H1 (cell line): Measurements from ENCODE around the gene CAB39L. TPM values are rescaled to one million over a fixed set of nuclear protein-coding genes. Genes with fewer than 3 reads are reported as not detected.

Experiments
- CTCF ChIA-PET: fragments of 300-600 bp; sonication (Branson Sonifier 250); formaldehyde crosslinking; loops from one replicate; lab custom pipeline; 2021; ENCODE audit not compliant: partially characterized antibody; lab: Charles Lee
- POLR2A ChIA-PET: fragments of 300-600 bp; sonication (Branson Sonifier 250); formaldehyde crosslinking; loops from one replicate; lab custom pipeline; 2021; ENCODE audit warnings: inconsistent platforms; ENCODE audit not compliant: partially characterized antibody; lab: Charles Lee
- DNase-seq, 2 experiments: peaks; one replicate each; pipeline versions ENCODE4 v3.0.0 to v3.0.0-alpha.2; 2010 to 2022; ENCODE audit warnings: low spot score in 2 of 2, low read depth in 1 of 2, mixed read lengths in 1 of 2
- FAIRE-seq: peaks from 2 replicates; lab custom pipeline; 2011; peaks lifted over from hg19 to GRCh38; lab: Jason Lieb, UNC
- H2AFZ ChIP-seq: 2 replicates; pipeline ENCODE4 v1.8.1; 2012; ENCODE audit warnings: low read length, inconsistent platforms
- H2AK5ac ChIP-seq: 2 replicates; pipeline ENCODE4 v1.6.1; 2013; ENCODE audit warnings: low read depth, low read length
- H2BK120ac ChIP-seq: replicated peaks from 2 replicates; pipeline ENCODE3; 2013; ENCODE audit warnings: low read depth, low read length, inconsistent platforms
- H2BK12ac ChIP-seq: 2 replicates; pipeline ENCODE4 v1.6.1; 2013; ENCODE audit warnings: low read depth, low read length
- H2BK15ac ChIP-seq: 2 replicates; pipeline ENCODE4 v1.6.1; 2013; ENCODE audit warnings: low read length
- H2BK20ac ChIP-seq: 2 replicates; pipeline ENCODE4 v1.6.1; 2013; ENCODE audit warnings: low read length
- H2BK5ac ChIP-seq: 2 replicates; pipeline ENCODE4 v1.6.1; 2013; ENCODE audit warnings: low read depth, low read length
- H3K14ac ChIP-seq: 2 replicates; pipeline ENCODE4 v1.6.1; 2013; ENCODE audit warnings: inconsistent platforms; ENCODE audit not compliant: insufficient read length
- H3K18ac ChIP-seq: 2 replicates; pipeline ENCODE4 v1.6.1; 2013; ENCODE audit warnings: low read length; ENCODE audit errors: extremely low read depth
- H3K23ac ChIP-seq: 2 replicates; pipeline ENCODE4 v1.6.1; 2013; ENCODE audit warnings: inconsistent platforms; ENCODE audit not compliant: insufficient read length
- H3K23me2 ChIP-seq: 2 replicates; pipeline ENCODE4 v1.6.1; 2013; ENCODE audit warnings: low read depth, low read length
- H3K27ac ChIP-seq: 2 replicates; pipeline ENCODE4 v1.6.1; 2011; ENCODE audit warnings: low read depth, low read length, inconsistent platforms
- H3K27me3 ChIP-seq, 4 experiments: replicated peaks in 1 of 4; 1 replicate in 1 of 4; 2 replicates in 3 of 4; pipeline versions ENCODE4 v1.6.1 to v1.8.1; 2011 to 2013; ENCODE audit warnings: low read length in 3 of 4, mild to moderate bottlenecking in 3 of 4, inconsistent platforms in 2 of 4, mixed read lengths in 2 of 4, moderate library complexity in 1 of 4; ENCODE audit not compliant: control insufficient read depth in 3 of 4, insufficient read depth in 3 of 4; ENCODE audit errors: extremely low read depth in 1 of 4
- H3K36me3 ChIP-seq, 4 experiments: 2 replicates each; pipeline versions ENCODE4 v1.6.1 to v1.8.1; 2011 to 2013; ENCODE audit warnings: mild to moderate bottlenecking in 4 of 4, low read length in 3 of 4, moderate library complexity in 2 of 4, control low read depth in 1 of 4, inconsistent platforms in 1 of 4; ENCODE audit not compliant: insufficient read depth in 4 of 4, control insufficient read depth in 2 of 4
- H3K4ac ChIP-seq: replicated peaks from 2 replicates; pipeline ENCODE3; 2013; ENCODE audit warnings: low read length, low read depth, mixed read lengths, inconsistent platforms; ENCODE audit not compliant: insufficient read length
- H3K4me1 ChIP-seq, 4 experiments: replicated peaks in 1 of 4; 1 replicate in 1 of 4; 2 replicates in 3 of 4; pipeline versions ENCODE4 v1.6.1 to v1.8.1; 2011 to 2013; ENCODE audit warnings: low read length in 3 of 4, inconsistent platforms in 2 of 4, mixed read lengths in 1 of 4; ENCODE audit not compliant: insufficient read depth in 4 of 4, control insufficient read depth in 3 of 4
- H3K4me2 ChIP-seq, 2 experiments: 2 replicates each; pipeline versions ENCODE4 v1.6.1 to v1.8.1; 2011 to 2013; ENCODE audit warnings: low read depth in 2 of 2, low read length in 2 of 2, control low read depth in 1 of 2, inconsistent platforms in 1 of 2, mild to moderate bottlenecking in 1 of 2; ENCODE audit not compliant: insufficient read depth in 1 of 2
- H3K4me3 ChIP-seq, 4 experiments: fragments of 200-600, 300-600 bp in 1 of 4; sonication (generic), shearing (Covaris generic), sonication (Bioruptor Twin) in 1 of 4; 2 replicates each; pipeline versions ENCODE4 v1.5.1 to v1.8.1; 2011 to 2016; ENCODE audit warnings: low read length in 4 of 4, low read depth in 3 of 4, control low read depth in 2 of 4, inconsistent platforms in 2 of 4, mild to moderate bottlenecking in 2 of 4, mixed read lengths in 1 of 4, moderate library complexity in 1 of 4; ENCODE audit not compliant: insufficient read depth in 2 of 4; ENCODE audit errors: extremely low read depth in 1 of 4
- H3K56ac ChIP-seq: replicated peaks from 2 replicates; pipeline ENCODE3; 2013; ENCODE audit warnings: low read depth, mild to moderate bottlenecking, mixed read lengths, low read length, inconsistent platforms; ENCODE audit not compliant: insufficient read length
- H3K79me1 ChIP-seq: 2 replicates; pipeline ENCODE4 v1.6.1; 2013; ENCODE audit warnings: low read depth, low read length, control low read depth
- H3K79me2 ChIP-seq, 2 experiments: 2 replicates each; pipeline versions ENCODE4 v1.6.1 to v1.8.1; 2012 to 2013; ENCODE audit warnings: low read length in 2 of 2, mild to moderate bottlenecking in 2 of 2, inconsistent platforms in 1 of 2; ENCODE audit not compliant: insufficient read depth in 2 of 2, control insufficient read depth in 1 of 2
- H3K9ac ChIP-seq, 4 experiments: replicated peaks in 1 of 4; 1 replicate in 1 of 4; 2 replicates in 3 of 4; pipeline versions ENCODE4 v1.6.1 to v1.8.1; 2011 to 2013; ENCODE audit warnings: low read depth in 3 of 4, low read length in 3 of 4, control low read depth in 2 of 4, mild to moderate bottlenecking in 2 of 4, moderate library complexity in 2 of 4, inconsistent platforms in 1 of 4; ENCODE audit errors: extremely low read depth in 1 of 4
- H3K9me3 ChIP-seq, 2 experiments: 2 replicates each; pipeline versions ENCODE4 v1.6.1 to v1.8.1; 2012 to 2013; ENCODE audit warnings: mild to moderate bottlenecking in 2 of 2, moderate library complexity in 2 of 2, control low read depth in 1 of 2, inconsistent platforms in 1 of 2, low read depth in 1 of 2, low read length in 1 of 2, mixed read lengths in 1 of 2; ENCODE audit not compliant: insufficient read depth in 2 of 2
- H4K20me1 ChIP-seq, 2 experiments: replicated peaks in 1 of 2; 2 replicates each; pipeline versions ENCODE3 to v1.8.1; 2011 to 2013; ENCODE audit warnings: inconsistent platforms in 2 of 2, low read length in 2 of 2, mild to moderate bottlenecking in 1 of 2; ENCODE audit not compliant: insufficient read depth in 2 of 2, control insufficient read depth in 1 of 2
- H4K5ac ChIP-seq: 2 replicates; pipeline ENCODE4 v1.6.1; 2013; ENCODE audit warnings: low read length, low read depth, mixed read lengths, inconsistent platforms; ENCODE audit not compliant: insufficient read length
- H4K8ac ChIP-seq: 2 replicates; pipeline ENCODE4 v1.8.0; 2013; ENCODE audit warnings: mild to moderate bottlenecking, moderate library complexity, low read length, inconsistent platforms; ENCODE audit not compliant: insufficient read depth; ENCODE audit errors: extremely low read depth
- H4K91ac ChIP-seq: replicated peaks from 2 replicates; pipeline ENCODE3; 2013; ENCODE audit warnings: low read length, mixed read lengths, inconsistent platforms; ENCODE audit not compliant: insufficient read length
- ATF2 ChIP-seq: IDR thresholded peaks from 2 replicates; pipeline ENCODE4 v1.6.1; 2012; ENCODE audit warnings: low read length, inconsistent platforms
- BRCA1 ChIP-seq: IDR thresholded peaks from 2 replicates; pipeline ENCODE4 v1.6.1; 2012; ENCODE audit warnings: low read depth, low read length, improper control_type of control experiment
- CBX8 ChIP-seq: fragments of 300-800, 300-1000 bp; sonication (generic); IDR thresholded peaks from 2 replicates; pipeline ENCODE4 v1.7.1; 2016; ENCODE audit warnings: low read depth, low read length, borderline replicate concordance
- CEBPB ChIP-seq: IDR thresholded peaks from 2 replicates; pipeline ENCODE4 v1.6.1; 2012; ENCODE audit warnings: low read depth, low read length
- CHD2 ChIP-seq: IDR thresholded peaks from 2 replicates; pipeline ENCODE4 v1.6.1; 2012; ENCODE audit warnings: low read length, improper control_type of control experiment
- CREB1 ChIP-seq: IDR thresholded peaks from 2 replicates; pipeline ENCODE4 v1.6.1; 2012; ENCODE audit warnings: inconsistent platforms
- CTBP2 ChIP-seq: IDR thresholded peaks from 2 replicates; pipeline ENCODE4 v1.7.0; 2011; ENCODE audit warnings: borderline replicate concordance, mild to moderate bottlenecking, moderate library complexity, mixed read lengths, low read length; ENCODE audit not compliant: insufficient read depth, insufficient read length
- EZH2 ChIP-seq: fragments of 200-600 bp; sonication (generic); IDR thresholded peaks from 2 replicates; pipeline ENCODE4 v1.7.1; 2012; ENCODE audit warnings: low read depth, mild to moderate bottlenecking, moderate library complexity, low read length, inconsistent platforms; ENCODE audit not compliant: severe bottlenecking
- HDAC6 ChIP-seq: IDR thresholded peaks from one replicate; pipeline ENCODE4 v1.7.1; 2012; ENCODE audit warnings: low read depth, mild to moderate bottlenecking, inconsistent platforms, low read length, moderate library complexity
- PHF8 ChIP-seq: fragments of 200-600 bp; sonication (generic); conservative IDR thresholded peaks from 2 replicates; pipeline ENCODE4 v1.7.1; 2012; ENCODE audit warnings: low read depth, mild to moderate bottlenecking, inconsistent platforms, low read length, moderate library complexity
- SIRT6 ChIP-seq: IDR thresholded peaks from one replicate; pipeline ENCODE4 v1.7.1; 2012; ENCODE audit warnings: low read length, inconsistent platforms
- SP1 ChIP-seq: IDR thresholded peaks from 2 replicates; pipeline ENCODE4 v1.6.1; 2011; ENCODE audit warnings: low read depth, low read length
- SP4 ChIP-seq: IDR thresholded peaks from 2 replicates; pipeline ENCODE4 v1.6.1; 2012; ENCODE audit warnings: low read length, inconsistent platforms
- SRF ChIP-seq: IDR thresholded peaks from 2 replicates; pipeline ENCODE4 v1.6.1; 2011; ENCODE audit warnings: mild to moderate bottlenecking, low read depth, low read length, moderate library complexity
- ZNF274 ChIP-seq: IDR thresholded peaks from 2 replicates; pipeline ENCODE4 v1.7.0; 2012; ENCODE audit warnings: low read length, borderline replicate concordance; ENCODE audit errors: extremely low read depth
- WGBS, 2 experiments: shearing (Covaris generic) in 1 of 2; methylation state at CpG; one replicate each; pipeline versions ENCODE4 v1.1.6 to v1.1.7; 2013 to 2015; ENCODE audit warnings: low lambda C conversion rate in 2 of 2, mixed read lengths in 2 of 2, inconsistent platforms in 1 of 2, low coverage in 1 of 2, missing lambda C conversion rate in 1 of 2; ENCODE audit not compliant: insufficient replicate concordance in 2 of 2, insufficient coverage in 1 of 2, insufficient read length in 1 of 2; ENCODE audit errors: extremely low coverage in 1 of 2, missing lambda C conversion rate in 1 of 2; 5-methylcytosine and 5-hydroxymethylcytosine counted together
- polyA plus RNA-seq, 7 experiments: library from polyadenylated mRNA; depleted of rRNA in 3 of 7; stranded (reverse) in 5 of 7; unstranded in 2 of 7; fragments of >200 nt in 5 of 7; fragments of 200-250 nt in 2 of 7; gene quantifications; 1 replicate in 5 of 7; 2 replicates in 1 of 7; 4 replicates in 1 of 7; pipeline versions ENCODE4 v1.2.1 to v1.2.3, GENCODE V29; 2011 to 2013; ENCODE audit warnings: missing spikeins in 2 of 7, mixed read lengths in 2 of 7
- total RNA-seq: library from RNA; stranded (reverse); fragmentation: NEBNext Ultra II Directional; extraction: Animal tissue kit (Norgen Biotek cat#: 25700); gene quantifications from 2 replicates; pipeline ENCODE4 v1.2.1, GENCODE V29; 2021

Gene CAB39L
- total and polyA plus RNA-seq, 2 of the 8 experiments (the other 6 are each of a cell fraction or from before 2014, with no cell fraction given) = 2.5 to 4.8 TPM

DNA sequence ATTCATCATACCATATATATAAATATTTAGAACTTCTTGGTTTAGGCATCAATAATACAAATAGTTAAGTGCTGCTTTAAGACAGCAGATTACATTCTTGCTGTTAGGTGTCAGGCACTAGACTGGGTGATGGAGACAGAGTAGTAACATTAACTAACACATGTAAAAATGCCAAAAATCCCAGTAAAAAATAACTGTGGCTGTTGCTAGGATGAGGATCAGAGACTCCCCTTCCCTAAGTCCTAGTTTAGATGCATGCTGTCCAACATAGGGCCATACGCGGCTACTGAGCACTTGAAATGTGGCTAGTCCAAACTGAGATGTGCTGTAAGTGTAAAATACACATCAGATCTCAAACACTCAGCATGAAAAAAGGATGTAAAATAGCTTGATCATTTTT, 101.4 kb downstream of the CAB39L start:
- no peak overlapping the region for H3K9ac ChIP-seq
- no peaks in the 10 kb centered on the region for H3K79me1 ChIP-seq
- DNase-seq = no peak
- H3K4me3 ChIP-seq = no peak overlapping the region
- H2BK20ac ChIP-seq = no peak overlapping the region
- H3K36me3 ChIP-seq = no peaks in the 10 kb centered on the region
- no peaks in the 10 kb centered on the region; the same call in 1 of the 2 replicates for H3K23me2 ChIP-seq
- H4K8ac ChIP-seq = no peak overlapping the region
- H2AFZ ChIP-seq = no peak overlapping the region
- H3K14ac ChIP-seq = no peak overlapping the region
- H3K23ac ChIP-seq = no peak overlapping the region
- no peak overlapping the region for H3K56ac ChIP-seq
- WGBS, 2 experiments = 100% methylated on average over 2 of the region's 2 CpGs; no CpG with 5 or more reads in 1 of the 2 experiments
- H3K79me2 ChIP-seq = no peaks in the 10 kb centered on the region
- ChIA-PET POLR2A (no interaction called here), CTCF (no interaction called here)
- no peaks in the 10 kb centered on the region for H3K4me1 ChIP-seq
- H4K5ac ChIP-seq = no peak overlapping the region
- H2BK5ac ChIP-seq = no peak overlapping the region
- no peak overlapping the region for H3K4ac ChIP-seq
- H3K18ac ChIP-seq = no peak overlapping the region
- no peaks in the 10 kb centered on the region for H4K20me1 ChIP-seq
- no peaks in the 10 kb centered on the region for H3K27me3 ChIP-seq
- no peak overlapping the region for H2BK15ac ChIP-seq
- H3K27ac ChIP-seq = no peak overlapping the region
- H4K91ac ChIP-seq = no peak overlapping the region
- no peak overlapping the region for H3K4me2 ChIP-seq
- H2BK120ac ChIP-seq = no peak overlapping the region
- no peak overlapping the region for H2BK12ac ChIP-seq
- H3K9me3 ChIP-seq = no peaks in the 10 kb centered on the region
- H2AK5ac ChIP-seq = no peak overlapping the region
- no peak for FAIRE-seq
- TF ChIP-seq CEBPB (no peak), CBX8 (no peak), BRCA1 (no peak), EZH2 (no peak), CTBP2 (no peak), ZNF274 (no peak), PHF8 (no peak), SIRT6 (no peak), ATF2 (no peak), SP1 (no peak), CREB1 (no peak), HDAC6 (no peak), SP4 (no peak), CHD2 (no peak), SRF (no peak)
